CMK (cell line): ENCODE results near the gene RPS5.
A peak's percentile ranks its signal among the peaks of the same experiment; 100 is the strongest.
"Not testable (repeated sequence)": the region's sequence is repeated elsewhere in the genome, so short reads cannot be mapped to it uniquely, and the experiment has no call there.

Source experiments
- DNase-seq: peaks from one replicate; pipeline ENCODE4 v3.0.0-alpha.2; 2010; ENCODE audit warnings: low read depth

Gene RPS5

GRCh38 chr19:58385891-58386575, 1.0 kb upstream of the RPS5 start:
- DNase-seq: no peak

DNA sequence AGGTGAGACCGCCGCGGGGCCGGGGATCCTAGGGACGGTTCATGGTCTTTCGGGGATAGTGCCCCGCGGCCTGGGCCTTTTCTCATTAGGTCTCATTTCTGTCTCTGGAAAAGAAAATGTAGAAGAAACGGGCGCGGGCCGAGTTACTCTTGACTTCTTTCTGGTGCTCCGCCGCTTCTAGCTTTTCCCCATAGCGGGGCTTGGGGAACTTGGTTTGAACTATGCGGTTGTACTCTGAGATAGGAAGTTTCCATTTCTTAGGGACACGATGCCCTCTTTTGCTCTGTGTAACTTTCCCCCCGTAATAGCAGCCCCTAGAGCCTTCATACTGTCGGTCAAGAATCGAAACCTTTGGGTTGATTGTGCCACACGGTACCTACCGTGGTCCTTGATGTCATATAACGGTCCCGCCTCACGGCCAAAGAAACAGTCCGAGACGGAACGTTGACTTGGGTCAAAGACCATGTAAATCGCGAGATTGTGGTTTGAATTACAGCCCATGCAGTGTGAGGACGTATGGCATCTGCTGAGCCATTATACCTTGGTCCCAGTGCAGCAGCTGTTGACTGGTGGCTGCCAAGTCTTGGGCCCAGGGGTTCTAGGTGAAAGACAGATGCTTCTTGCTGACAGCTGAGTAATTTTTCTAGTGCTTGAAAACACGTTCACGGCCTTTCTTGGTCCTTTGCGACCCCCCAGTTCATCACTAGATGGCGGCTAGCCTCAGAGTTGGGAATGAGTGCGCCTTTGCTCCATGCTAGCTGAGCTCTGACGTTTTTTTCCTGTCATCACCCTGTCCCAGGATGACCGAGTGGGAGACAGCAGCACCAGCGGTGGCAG, 487 bp downstream of the RPS5 start:
- DNase-seq: no peak

- DNase-seq: no peak
Measured at GRCh38 chr19:58388175-58388526, 1.1 kb downstream of the RPS5 start.

DNA sequence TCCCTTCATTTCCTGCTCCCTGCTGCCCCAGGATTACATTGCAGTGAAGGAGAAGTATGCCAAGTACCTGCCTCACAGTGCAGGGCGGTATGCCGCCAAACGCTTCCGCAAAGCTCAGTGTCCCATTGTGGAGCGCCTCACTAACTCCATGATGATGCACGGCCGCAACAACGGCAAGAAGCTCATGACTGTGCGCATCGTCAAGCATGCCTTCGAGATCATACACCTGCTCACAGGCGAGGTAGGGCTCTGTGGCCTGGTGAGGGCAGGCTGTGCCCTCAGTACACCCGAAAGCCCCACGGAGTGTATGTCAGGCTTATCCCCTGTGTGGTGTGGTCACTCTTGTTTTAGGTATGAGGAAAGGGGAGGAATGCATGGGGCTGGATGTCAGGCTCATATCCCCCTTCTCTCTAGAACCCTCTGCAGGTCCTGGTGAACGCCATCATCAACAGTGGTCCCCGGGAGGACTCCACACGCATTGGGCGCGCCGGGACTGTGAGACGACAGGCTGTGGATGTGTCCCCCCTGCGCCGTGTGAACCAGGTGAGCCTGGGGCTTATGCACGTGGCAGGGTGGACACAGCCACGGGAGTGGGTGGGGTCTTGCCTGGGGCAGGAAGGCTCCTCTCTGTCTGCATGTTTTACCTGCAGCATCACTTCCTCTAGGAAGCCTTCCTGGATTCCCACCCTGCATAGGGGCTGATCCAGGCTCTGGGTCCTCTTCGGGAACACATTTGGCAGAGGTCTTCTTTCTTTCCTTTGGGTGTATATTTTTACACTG, 6.1 kb downstream of the RPS5 start:
- no peak for DNase-seq

DNA sequence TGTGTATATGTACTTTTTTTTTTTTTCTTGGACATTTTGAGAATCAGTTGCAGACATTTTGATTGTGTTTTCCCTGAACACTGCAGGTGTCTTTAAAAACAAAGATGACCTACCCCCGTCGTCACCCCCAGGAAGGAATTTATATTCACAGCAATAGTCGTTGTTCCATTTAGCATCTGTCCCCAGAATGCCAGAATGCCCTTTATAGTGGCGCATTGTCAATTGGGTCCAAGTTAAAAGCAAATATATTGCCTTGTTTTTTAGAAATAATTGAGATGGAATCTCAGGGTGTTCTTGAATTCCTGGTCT, 6.6 kb downstream of the RPS5 start:
- no peak for DNase-seq

- DNase-seq: no peak
Measured at GRCh38 chr19:58394821-58395219, 7.8 kb downstream of the RPS5 start.

DNA sequence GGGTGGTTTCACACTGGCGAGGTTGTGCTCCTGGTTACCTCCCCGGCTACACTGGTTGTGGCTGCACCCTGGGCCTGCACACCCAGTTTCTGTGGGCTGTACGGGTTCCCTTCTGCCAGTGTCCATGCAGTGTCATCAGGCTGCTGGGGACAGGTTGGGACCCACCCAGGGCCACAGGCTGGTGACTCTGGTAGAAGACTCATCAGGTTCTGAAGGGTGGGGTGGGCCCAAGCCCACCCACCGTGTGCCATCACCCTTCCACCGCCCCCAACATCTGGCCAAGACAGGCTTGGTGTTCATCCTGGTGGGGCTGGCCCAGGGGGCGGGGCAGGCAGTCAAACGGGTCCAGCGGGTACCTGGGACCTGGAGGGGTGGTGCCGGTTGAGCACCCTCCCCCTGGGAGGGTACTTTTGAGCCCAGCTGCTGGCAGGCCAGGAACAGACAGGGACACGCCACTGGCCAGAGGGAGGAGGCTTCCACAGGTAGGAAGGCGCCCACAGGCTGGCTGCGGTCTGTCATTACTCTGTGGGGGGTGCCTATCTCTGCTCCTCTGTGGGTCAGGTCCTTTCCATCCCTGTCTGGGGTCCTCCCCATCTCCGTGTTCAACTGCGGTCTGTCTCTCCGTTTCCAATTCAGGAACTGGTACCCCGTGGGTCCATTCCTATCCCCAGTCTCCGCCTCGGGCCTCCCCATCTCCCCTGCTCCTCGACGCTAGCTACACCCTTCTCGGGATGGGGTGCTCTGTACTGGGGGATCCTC, 8.3 kb downstream of the RPS5 start, which contains the start of gene RNF225:
RNF225 (plus strand) TSS at position 437 of the 759 bp plus-strand sequence. CDS start 434 bp downstream, outside the sequence.
- no peak for DNase-seq

DNA sequence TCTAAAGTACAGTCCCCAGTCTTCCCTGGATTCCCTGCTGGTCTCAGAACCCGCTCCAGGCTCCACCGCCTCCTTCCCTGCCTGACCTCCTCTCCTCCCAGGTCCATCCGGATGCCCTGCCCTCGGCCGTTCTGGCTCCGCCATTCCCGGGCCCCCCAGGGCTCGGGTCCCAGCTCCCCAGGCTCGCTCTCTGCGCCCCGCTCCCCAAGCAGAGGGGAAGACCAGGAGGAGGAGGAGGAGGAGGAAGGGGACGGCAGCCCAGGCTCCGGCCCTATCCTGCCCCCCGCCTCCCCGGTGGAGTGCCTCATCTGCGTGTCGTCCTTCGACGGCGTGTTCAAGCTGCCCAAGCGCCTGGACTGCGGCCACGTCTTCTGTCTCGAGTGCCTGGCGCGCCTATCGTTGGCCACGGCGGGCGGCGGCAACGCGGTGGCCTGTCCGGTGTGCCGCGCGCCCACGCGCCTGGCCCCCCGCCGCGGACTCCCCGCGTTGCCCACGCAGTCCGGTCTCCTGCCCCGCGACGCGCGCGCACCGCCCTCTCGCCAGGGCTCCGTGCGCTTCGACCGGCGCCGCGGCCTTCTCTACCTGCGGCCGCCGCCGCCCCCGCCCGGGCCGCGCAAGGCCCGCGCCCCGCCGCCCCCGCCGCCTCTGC, 9.0 kb downstream of the RPS5 start:
- DNase-seq: no peak

- DNase-seq: no peak
Measured at GRCh38 chr19:58396691-58397532, 9.8 kb downstream of the RPS5 start.

DNA sequence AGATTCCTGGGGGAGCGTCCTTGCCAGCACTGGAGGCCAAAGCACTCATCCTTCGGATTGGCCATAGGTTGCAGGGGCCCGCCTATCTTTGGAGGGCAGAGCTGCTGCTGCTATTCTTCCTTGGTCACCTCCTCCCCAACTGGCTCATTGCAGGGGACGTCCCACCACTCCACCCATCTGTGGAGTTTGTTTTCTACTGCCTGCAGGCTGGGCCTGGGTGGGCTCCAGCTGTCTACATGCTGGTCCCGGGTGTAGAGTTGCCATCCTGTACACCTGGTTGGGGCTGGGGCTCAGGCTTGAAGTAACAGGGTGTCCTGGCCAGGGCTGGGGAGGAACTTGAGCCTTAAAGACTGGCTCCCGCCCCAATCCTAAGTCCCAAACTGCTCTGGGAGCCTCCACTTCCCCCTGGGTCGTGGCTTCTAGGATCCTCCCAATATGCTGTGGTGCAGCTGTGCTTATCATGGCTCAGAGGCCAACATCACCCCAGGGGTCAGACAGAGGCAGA, 10.5 kb downstream of the RPS5 start:
- no peak for DNase-seq

- no peak for DNase-seq
Measured at GRCh38 chr19:58398087-58398486, 11.0 kb downstream of the RPS5 start.

- no peak for DNase-seq
Measured at GRCh38 chr19:58398545-58398944, 11.5 kb downstream of the RPS5 start.

- DNase-seq: no peak
Measured at GRCh38 chr19:58399903-58400302, 12.8 kb downstream of the RPS5 start.

GRCh38 chr19:58400316-58400915, 13.3 kb downstream of the RPS5 start:
- DNase-seq: no peak

GRCh38 chr19:58400916-58401839, 14.1 kb downstream of the RPS5 start:
- DNase-seq: peak; percentile 100

DNA sequence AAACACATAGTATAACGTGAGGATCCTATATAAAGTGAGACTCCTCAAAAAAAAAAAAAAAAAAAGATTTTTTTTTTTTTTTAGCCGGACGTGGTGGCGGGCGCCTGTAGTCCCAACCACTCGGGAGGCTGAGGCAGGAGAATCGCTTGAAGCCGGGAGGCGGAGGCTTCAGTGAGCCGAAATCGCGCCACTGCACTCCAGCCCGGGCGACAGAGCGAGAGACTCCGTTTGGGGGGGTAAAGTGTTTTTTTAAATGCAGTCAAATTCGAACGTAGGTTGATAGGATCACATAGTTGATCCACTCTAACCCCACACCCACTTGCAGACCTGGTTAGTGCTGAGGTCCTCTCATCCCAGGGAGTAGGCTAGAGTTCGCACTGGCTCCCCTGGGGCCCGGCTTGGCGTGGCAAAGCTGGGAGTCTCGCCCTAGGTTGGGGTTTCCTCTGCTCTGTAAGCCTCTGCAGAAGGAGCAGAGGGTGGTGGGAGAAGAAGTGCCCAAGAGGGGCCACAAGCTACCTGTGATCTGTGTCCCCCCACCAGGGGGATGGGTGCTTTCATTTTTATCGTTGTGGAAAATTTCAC, 14.9 kb downstream of the RPS5 start:
- no peak for DNase-seq

- not testable (repeated sequence) for DNase-seq
Measured at GRCh38 chr19:58403920-58404478, 16.9 kb downstream of the RPS5 start.
